SIG-M5 (cell line): Measurements from ENCODE around the gene FHOD3.

Source experiments
- DNase-seq: peaks from one replicate; lab custom pipeline; 2025; lab: John Stamatoyannopoulos, UW

FHOD3 gene

GRCh38 chr18:36296650-36297416 lies 680 bp upstream of the FHOD3 start:
- no peak for DNase-seq

DNA sequence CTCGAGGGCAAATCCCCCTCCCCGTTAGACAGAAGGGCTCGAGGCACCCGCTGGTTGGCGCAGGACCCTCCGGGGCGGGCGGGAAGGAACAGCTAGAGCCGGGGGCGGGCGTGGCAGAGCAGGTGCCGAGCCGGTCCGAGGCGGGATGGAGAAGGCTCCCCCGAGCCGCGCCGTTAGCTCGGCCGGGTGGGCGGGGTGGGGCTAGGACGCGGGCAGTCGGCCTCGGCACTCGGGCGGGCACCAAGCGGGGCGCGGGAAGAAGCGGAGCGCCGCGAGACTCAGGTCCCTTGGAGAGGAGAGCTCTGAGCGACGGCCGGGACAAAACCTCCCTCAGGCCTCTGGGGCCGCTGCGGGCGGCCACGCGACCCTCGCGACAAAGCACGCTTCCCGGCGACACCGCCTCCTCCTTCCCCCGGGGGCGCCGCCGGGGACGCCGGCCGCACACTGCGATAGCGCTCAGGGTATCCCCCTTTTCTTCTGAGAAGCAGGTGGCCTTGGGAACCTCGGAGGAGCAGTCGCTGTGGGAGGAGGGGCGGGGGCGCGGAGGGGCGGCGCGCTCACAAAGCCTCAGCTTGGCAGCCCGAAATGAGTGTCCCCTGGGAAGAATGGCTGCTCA lies 721 bp downstream of the FHOD3 start:
- no peak for DNase-seq

DNA sequence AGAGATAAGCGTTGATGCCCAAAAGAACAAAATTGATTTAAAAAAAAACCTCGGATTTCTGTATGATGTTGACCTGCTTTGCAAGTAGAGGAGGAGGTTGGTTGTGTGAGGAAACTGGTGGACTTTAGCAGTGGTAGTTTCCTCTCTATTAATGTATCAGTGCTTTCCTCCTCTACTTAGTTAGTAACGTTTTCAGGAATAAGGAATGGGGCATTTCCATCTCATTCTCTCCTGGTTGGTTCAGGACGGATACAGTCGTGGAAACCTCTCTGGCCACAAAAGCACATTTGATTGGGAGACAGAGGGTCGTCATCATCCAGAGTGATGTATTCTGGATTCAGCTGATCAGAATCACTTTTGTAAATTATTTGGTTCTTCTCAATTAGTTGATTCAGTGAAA lies 1.5 kb downstream of the FHOD3 start:
- DNase-seq, result no peak

DNA sequence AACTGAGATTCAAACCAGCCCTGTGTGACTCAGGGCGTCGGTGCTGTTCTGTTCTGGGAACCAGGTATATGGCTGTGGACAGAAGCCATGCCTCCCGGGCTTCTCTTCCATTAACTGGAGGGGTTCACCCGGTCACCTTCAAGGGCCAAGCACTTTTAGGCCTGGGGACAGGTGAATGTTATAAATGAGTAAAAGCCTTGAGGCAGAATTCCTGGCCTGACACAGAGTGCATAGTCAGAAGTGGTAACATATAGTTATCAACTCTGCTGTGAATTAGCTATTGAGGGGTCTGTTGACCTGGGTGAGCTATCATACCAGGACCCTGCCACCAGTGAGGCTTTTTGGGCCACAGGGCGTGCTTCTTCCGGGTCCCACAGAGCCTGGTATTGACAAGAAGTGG lies 2.7 kb downstream of the FHOD3 start:
- DNase-seq, result no peak

- DNase-seq, result no peak
Measured at GRCh38 chr18:36301884-36302283, 4.4 kb downstream of the FHOD3 start.

DNA sequence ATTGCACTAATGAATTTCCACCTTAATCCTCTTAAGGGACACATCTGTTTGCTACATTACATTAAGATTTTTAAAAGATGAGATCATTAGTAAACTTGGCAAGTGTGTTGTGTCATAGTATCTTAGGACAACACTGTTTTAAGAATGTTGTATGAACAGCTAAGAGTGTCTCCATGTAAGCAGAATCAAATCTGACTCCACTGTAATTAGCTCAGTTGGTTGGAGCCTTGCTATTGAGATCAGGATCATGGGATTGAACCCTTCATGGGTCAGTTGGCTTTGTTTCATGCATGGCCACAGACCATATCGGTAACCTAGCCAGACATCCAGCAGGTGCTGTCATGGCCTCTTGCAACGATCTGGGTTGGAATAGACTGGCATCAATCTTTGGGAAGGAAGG lies 5.2 kb downstream of the FHOD3 start:
- no peak for DNase-seq

DNA sequence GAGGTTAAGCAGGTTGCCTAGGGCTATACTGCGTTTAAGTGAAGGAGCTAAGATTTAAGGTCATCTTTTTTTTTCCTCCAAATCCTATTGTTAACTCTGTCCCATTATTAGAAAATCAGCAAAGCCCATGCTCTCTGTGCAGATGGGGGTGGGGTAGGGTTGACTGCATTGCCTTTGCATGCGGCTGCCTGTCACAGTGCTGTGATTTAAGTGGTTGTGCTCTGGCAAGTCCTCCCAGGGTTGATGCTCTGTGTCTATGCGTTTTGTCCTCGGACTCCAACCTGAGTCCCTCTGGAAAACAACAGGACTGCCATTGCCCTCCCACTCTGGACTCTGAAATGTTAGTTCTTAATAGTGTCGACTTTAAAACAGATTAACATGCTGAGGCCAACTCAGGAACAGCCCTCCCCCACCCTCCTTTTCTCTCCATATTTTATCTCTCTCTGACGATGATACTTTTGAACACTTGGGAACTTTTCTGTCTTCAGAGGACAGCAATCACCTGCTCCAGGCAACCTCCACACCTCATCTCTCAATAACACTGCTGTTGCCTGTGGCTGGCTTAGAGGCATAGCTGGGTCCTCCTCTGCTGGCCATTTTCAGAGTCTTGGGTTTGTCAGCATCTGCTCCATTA lies 5.8 kb downstream of the FHOD3 start:
- DNase-seq, result no peak

DNA sequence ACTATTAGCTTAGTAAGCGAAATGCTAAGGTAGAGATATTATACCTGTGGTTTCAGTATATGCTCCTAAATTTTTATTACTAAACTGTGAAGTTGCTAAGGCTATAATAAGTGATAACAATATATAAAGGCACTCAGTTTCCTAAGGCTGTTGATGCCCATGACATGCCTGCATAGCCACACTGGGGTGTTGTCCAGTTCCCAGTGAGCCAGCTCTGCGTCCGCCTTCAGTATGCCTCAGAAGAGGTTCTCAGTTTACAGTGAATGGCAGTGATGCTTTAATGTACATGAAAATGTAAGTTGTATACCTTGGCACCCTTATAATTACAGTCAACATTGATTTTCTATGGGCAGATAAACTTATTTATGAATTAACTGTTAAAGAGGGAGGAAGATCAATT lies 7.2 kb downstream of the FHOD3 start:
- DNase-seq, result no peak

GRCh38 chr18:36305375-36305774 lies 7.9 kb downstream of the FHOD3 start:
- DNase-seq, result no peak

GRCh38 chr18:36307513-36307912 lies 10.0 kb downstream of the FHOD3 start:
- no peak for DNase-seq

DNA sequence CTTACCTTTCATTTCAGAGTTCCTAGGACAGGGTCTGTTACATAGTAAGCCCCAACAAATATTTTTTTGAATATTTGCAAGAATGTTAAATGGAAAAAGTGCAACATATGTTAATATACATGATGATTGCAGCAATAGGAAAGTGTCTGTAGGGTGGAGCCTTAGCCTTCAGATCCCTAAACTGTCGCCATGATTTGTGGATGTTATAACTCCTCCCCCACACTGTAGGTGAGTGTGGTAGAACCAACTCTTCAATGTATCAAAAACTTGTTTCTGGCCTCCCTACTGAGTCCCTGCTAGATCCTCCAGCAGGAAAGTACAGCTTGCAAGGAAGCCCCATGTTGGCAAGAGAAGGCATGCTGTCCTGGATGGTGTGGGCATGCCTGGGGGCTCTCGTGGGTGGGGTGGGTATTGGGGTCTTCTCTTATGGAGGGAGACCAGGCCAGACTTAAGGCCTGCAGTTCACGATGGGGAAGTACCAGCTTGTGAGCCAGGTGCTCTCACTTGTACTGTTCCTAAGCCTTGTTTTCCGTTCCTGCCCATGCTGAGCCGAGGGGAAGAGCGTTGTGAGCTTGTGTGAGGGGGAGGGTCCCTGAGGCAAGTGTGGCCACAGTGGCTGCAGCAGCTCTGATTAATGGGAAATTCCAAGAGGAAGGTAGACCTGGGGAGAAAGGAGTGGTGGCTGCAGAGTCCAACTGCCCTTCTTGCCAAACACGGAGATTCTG lies 11.4 kb downstream of the FHOD3 start:
- DNase-seq, result no peak

DNA sequence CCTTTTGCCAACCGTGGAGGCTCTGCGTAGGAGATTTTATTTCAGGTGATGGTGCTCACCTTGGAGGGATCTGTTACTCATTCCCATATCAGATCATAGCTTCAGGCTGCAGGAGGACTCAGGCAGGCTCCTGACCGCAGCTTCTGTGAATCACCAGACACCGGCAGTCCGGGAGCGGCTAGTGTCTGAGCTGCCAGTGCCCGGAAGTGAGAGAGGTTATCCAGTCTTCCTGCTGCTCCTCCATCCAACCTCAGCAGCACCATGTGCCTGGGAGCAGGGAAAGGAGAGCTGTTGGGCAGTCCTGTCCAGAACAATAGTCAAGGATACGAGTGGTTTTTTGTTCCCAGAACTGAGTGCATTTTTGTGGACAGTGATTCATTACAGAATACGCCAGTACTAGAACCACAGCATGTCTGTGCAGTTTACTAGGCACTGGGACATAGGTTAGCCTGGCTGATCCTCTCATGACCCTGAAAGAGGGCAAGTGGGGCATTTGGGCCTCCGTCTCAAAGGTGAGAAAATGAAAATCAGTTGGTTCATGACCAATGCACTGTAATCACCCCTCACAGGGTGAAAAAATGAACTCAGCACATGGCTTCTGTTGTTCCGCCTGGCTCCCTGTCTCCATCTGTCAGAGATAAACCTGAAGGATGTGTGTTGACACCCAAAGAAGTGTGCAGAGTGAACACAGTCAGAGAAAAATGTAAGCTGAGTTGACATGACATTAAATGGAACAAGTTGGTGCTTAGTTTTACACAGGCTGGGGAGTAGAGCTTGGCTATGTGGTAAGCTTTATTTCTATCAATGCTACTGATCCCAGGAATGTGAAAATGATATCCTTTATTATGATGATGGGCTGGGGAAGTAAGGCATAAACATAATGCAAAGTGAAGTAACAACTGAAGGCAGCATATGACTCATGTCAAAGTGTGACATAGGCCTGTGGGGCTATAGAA lies 12.2 kb downstream of the FHOD3 start:
- DNase-seq, result no peak

DNA sequence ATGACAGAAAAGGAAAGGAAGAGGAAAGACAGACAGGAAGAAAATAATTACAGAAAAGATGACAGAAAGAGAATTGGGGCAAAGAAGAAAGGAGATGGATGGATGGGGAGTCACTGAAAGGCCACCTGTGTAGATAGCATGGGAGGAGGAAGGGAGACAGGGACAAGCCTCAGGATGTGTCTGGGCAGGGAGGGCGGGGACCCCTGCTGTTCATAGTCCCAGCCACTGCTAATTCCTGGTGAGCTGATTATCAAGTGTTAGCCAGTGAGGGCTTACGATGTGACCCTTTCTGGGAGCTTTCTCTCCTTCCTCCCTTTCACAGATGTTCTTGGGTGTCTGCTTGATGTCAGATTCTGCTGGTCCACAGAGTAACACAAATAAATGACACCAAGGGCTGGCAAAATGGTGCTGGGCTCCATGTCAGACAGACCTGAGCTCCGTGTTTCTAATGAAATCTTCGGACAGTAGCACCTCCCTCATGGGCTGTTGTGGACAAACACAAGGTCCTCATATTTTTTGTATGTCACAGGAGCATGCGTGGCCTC lies 13.6 kb downstream of the FHOD3 start:
- DNase-seq, result no peak

DNA sequence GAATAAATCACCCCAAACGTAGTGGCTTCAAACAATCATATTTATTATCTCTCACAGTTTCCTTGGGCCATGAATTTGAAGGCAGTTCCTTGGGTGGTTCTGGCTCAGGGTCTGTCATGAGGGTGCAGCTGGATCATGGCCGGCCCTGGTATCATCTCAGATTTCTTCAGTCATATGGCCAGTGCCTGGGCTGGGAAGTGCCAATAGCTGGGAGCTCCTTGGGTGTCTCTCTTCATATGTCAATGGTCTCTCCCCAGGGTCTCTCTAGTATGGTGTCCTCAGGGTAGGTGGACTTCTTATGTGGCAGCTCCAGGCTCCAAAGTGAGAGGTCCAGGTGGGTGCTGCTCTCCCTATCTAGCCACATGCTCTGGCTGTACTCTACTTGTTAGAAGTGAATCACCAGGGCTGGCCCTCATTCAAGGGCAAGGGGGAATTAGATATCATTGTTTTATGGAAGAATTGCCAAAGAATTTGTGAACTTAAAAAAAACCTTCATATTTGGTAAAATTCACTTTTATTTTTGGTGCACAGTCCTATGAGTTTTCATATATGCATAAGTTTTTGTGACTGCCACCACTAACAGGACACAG lies 15.4 kb downstream of the FHOD3 start:
- no peak for DNase-seq

DNA sequence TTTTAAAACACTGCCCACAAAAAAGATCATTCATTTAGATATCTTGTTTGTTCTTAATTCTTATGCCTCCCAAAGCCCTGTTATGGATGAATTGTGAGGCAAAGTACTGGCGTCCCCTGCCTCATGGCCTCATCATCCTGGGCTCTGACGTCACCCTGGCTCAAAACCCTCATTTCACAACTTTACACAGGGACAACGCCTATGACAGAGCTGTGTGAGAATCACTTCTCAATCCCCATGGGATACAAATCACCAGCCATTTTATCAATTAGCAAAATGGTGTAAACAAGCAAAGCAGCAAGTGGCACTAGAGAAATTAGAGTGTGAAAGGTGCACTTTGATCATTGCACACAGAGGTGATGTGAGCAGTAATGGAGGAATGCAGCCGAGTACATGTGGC lies 16.6 kb downstream of the FHOD3 start:
- no peak for DNase-seq

DNA sequence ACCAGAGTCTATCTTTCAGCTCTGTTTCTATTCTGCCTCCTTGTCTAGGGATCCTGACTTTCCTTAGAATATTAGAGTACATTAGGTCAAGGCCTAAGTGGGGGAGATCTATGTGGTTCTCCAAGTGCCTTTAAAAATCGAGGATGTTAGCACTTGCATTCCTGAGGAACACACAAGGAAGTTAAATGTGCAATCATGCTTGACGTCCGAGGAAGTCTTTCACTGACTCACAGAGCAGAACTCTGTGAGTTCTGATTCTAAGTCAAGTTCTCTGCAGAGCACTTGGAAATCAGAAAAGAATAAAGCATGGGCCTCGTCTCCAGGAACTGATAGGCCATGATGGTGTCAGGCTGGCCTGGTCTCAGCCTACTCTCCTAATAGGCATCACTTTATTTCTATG lies 17.2 kb downstream of the FHOD3 start:
- DNase-seq, result no peak

GRCh38 chr18:36315736-36316135 lies 18.2 kb downstream of the FHOD3 start:
- DNase-seq, result no peak

- DNase-seq, result no peak
Measured at GRCh38 chr18:36316246-36316645, 18.7 kb downstream of the FHOD3 start.

DNA sequence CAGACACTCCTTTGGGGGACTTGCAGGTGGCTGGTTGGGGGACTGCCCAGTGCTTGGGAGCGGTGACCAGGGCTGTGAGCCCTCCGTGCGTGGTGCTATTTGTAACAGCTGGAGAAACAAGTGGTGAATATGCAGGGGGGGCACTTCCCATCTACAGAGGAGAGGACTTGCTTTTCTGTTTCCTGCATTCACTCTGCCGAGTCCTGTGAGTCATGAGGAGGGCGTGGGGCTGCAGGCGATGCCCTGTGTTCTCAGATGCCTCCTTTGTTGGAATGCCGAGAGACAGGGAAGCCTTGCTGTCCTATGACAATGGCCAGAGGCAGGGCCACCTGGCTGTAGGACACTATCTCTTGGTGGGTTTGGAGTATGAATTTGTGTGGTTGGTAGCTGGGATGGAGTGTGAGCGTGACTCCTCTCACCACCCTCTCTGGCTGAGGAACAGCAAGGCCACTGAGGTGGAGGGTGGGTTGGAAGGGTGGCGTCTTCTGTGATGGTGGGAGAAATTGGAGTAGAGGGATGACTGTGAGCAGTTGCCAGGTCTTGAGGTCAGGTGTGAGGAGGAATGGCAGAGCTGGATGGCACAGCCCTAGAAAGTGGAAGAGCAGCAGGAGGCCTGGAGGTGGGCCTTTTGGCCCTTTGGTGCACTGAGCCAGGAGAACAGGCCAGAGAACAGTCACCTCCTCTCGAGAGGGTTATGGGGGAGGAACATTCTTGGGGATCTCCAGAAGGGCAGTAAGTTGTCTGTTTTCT lies 24.3 kb downstream of the FHOD3 start:
- no peak for DNase-seq

GRCh38 chr18:36322408-36322728 lies 24.9 kb downstream of the FHOD3 start:
- DNase-seq, result no peak
